ENCODE measurements around the gene PDCD7. TPM values are rescaled to one million over a fixed set of nuclear protein-coding genes. Genes with fewer than 3 reads are reported as not detected.

PDCD7 gene
- total and polyA plus RNA-seq, 2 of the 13 experiments (the other 11 are each of a cell fraction or from before 2014, with no cell fraction given): 10.1 to 14.7 TPM

- TF ChIP-seq HMGXB4 (CRISPR knock-in tag; IDR thresholded peaks at IDR 0.05; ENCODE audit: borderline replicate concordance in 1 of 2, low read depth in 1 of 2) (0 out of 4 replicates have a peak, but pooled peaks of 1 of the 2 experiments have one; percentile 8), PRMT3 (CRISPR knock-in tag; IDR thresholded peaks at IDR 0.05; ENCODE audit: borderline replicate concordance, low read depth) (no peak), REXO4 (CRISPR knock-in tag; IDR thresholded peaks at IDR 0.05; ENCODE audit: borderline replicate concordance) (no peak), ZNF784 (CRISPR knock-in tag; IDR thresholded peaks at IDR 0.05; ENCODE audit: borderline replicate concordance) (no peak), ATF5 (CRISPR knock-in tag; IDR thresholded peaks at IDR 0.05; ENCODE audit: low read depth) (no peak), FLYWCH1 (CRISPR knock-in tag; IDR thresholded peaks at IDR 0.05) (no peak), ZNF580 (CRISPR knock-in tag; IDR thresholded peaks at IDR 0.05; ENCODE audit: borderline replicate concordance, low read depth) (no peak), ZFP90 (CRISPR knock-in tag; IDR thresholded peaks at IDR 0.05; ENCODE audit: borderline replicate concordance) (no peak), HNRNPL (IDR thresholded peaks at IDR 0.05; ENCODE audit: low read depth, low read length) (no peak), KMT2A (CRISPR knock-in tag; IDR thresholded peaks at IDR 0.05) (no peak)
Measured at GRCh38 chr15:65086680-65087111, 46.9 kb downstream of the PDCD7 start (continued).

Data from HepG2 (cell line).